HepG2 (cell line): Measurements from ENCODE around the gene PRR15L. TPM values are rescaled to one million over a fixed set of nuclear protein-coding genes. Genes with fewer than 3 reads are reported as not detected.

Source experiments
- EZH2 ChIP-seq: conservative IDR thresholded peaks from 2 replicates; pipeline ENCODE4 v1.6.1; 2012; ENCODE audit warnings: mild to moderate bottlenecking, low read depth, low read length, moderate library complexity
- MAF1 ChIP-seq: sonication (generic); formaldehyde crosslinking; IDR thresholded peaks from 2 replicates; pipeline ENCODE4 v1.5.0; 2020; ENCODE audit warnings: missing genetic modification reagents, borderline replicate concordance
- PHF20 ChIP-seq: sonication (generic); formaldehyde crosslinking; IDR thresholded peaks from 2 replicates; pipeline ENCODE4 v1.5.0; 2020; ENCODE audit warnings: mild to moderate bottlenecking, missing genetic modification reagents
- RFXAP ChIP-seq: sonication (generic); formaldehyde crosslinking; IDR thresholded peaks from 2 replicates; pipeline ENCODE4 v1.4.0; 2020; ENCODE audit warnings: missing genetic modification reagents, borderline replicate concordance
- TAF15 ChIP-seq: fragments of 200-400 bp; formaldehyde crosslinking; IDR thresholded peaks from one replicate; pipeline ENCODE4 v1.6.1; 2018; ENCODE audit warnings: mild to moderate bottlenecking, low read depth, low read length; ENCODE audit not compliant: poor library complexity, severe bottlenecking
- ZHX2 ChIP-seq, 2 experiments: sonication (generic) in 1 of 2; formaldehyde crosslinking in 1 of 2; IDR thresholded peaks; 2 replicates each; pipeline versions ENCODE4 v1.6.1 to v1.9.0; 2014 to 2022; ENCODE audit warnings: antibody characterized with exemption in 1 of 2, borderline replicate concordance in 1 of 2, inconsistent platforms in 1 of 2, low read depth in 1 of 2, missing genetic modification reagents in 1 of 2
- ZNF329 ChIP-seq: sonication (generic); formaldehyde crosslinking; IDR thresholded peaks from 2 replicates; pipeline ENCODE4 v1.9.0; 2021; ENCODE audit warnings: low read depth, mild to moderate bottlenecking, missing genetic modification reagents
- ZNF569 ChIP-seq: sonication (generic); formaldehyde crosslinking; IDR thresholded peaks from 2 replicates; pipeline ENCODE4 v1.5.0; 2020; ENCODE audit warnings: mild to moderate bottlenecking, missing genetic modification reagents, moderate library complexity, borderline replicate concordance
- ZNF674 ChIP-seq: sonication (generic); formaldehyde crosslinking; IDR thresholded peaks from 2 replicates; pipeline ENCODE4 v1.5.0; 2020; ENCODE audit warnings: low read depth, mild to moderate bottlenecking, missing genetic modification reagents
- ZNF766 ChIP-seq: sonication (generic); formaldehyde crosslinking; IDR thresholded peaks from 2 replicates; pipeline ENCODE4 v1.5.0; 2020; ENCODE audit warnings: missing genetic modification reagents, borderline replicate concordance
- polyA plus RNA-seq, 8 experiments: library from polyadenylated mRNA; depleted of rRNA in 3 of 8; stranded (reverse) in 7 of 8; unstranded in 1 of 8; fragments of >200 nt; fragmentation: Illumina TruSeq in 4 of 8; extraction: Trizol in 4 of 8; gene quantifications; 2 replicates each; pipeline versions ENCODE4 v1.2.1 to v1.2.3, GENCODE V29; 2011 to 2016; ENCODE audit warnings: low read depth in 4 of 8, missing spikeins in 1 of 8, mixed read lengths in 1 of 8; ENCODE audit not compliant: insufficient read depth in 1 of 8
- total RNA-seq, 5 experiments: library from RNA; depleted of rRNA; stranded (reverse); fragments of >200 nt; fragmentation: Illumina TruSeq; extraction: Trizol; gene quantifications; 2 replicates each; pipeline ENCODE4 v1.2.3, GENCODE V29; 2016; ENCODE audit warnings: low read depth in 1 of 5
- TF ChIP-seq, protein P1 (sequence below): IDR thresholded peaks from 2 replicates; pipeline ENCODE4 v1.6.1; 2016; ENCODE audit warnings: control low read depth
- TF ChIP-seq, protein P2 (sequence below): sonication (generic); formaldehyde crosslinking; IDR thresholded peaks from 2 replicates; pipeline ENCODE4 v1.4.0; 2020; ENCODE audit warnings: missing genetic modification reagents
- TF ChIP-seq, protein P3 (sequence below): fragments of 450-650 bp; IDR thresholded peaks from 2 replicates; pipeline ENCODE4 v1.6.1; 2016
- TF ChIP-seq, protein P4 (sequence below): sonication (generic); formaldehyde crosslinking; IDR thresholded peaks from 2 replicates; pipeline ENCODE4 v1.5.1; 2020; ENCODE audit warnings: missing genetic modification reagents, mild to moderate bottlenecking, borderline replicate concordance
- TF ChIP-seq, protein P5 (sequence below), 2 experiments: sonication (generic) in 1 of 2; formaldehyde crosslinking in 1 of 2; IDR thresholded peaks; 2 replicates each; pipeline versions ENCODE4 v1.5.1 to v1.6.1; 2011 to 2020; ENCODE audit warnings: borderline replicate concordance in 1 of 2, low read depth in 1 of 2, low read length in 1 of 2, mild to moderate bottlenecking in 1 of 2, missing genetic modification reagents in 1 of 2, moderate library complexity in 1 of 2

Gene PRR15L
- total and polyA plus RNA-seq, 2 of the 13 experiments (the other 11 are each of a cell fraction or from before 2014, with no cell fraction given), result 0.44 to 2.0 TPM

GRCh38 chr17:47946929-47947397 is 10.7 kb downstream of the PRR15L start (continued):
- TF ChIP-seq ZHX2 (IDR thresholded peaks at IDR 0.05; ENCODE audit: low read depth) (no peak), ZHX2 (CRISPR knock-in tag; IDR thresholded peaks at IDR 0.05; ENCODE audit: borderline replicate concordance) (no peak), MAF1 (CRISPR knock-in tag) (no peak), ZNF329 (CRISPR knock-in tag) (no peak), ZNF569 (CRISPR knock-in tag) (no peak), EZH2 (no peak), TAF15 (no peak), ZNF674 (CRISPR knock-in tag) (no peak), RFXAP (peak; percentile 46; the same call in 1 of the 2 replicates), PHF20 (CRISPR knock-in tag) (no peak), ZNF766 (CRISPR knock-in tag) (no peak)
- TF ChIP-seq, protein P1, sequence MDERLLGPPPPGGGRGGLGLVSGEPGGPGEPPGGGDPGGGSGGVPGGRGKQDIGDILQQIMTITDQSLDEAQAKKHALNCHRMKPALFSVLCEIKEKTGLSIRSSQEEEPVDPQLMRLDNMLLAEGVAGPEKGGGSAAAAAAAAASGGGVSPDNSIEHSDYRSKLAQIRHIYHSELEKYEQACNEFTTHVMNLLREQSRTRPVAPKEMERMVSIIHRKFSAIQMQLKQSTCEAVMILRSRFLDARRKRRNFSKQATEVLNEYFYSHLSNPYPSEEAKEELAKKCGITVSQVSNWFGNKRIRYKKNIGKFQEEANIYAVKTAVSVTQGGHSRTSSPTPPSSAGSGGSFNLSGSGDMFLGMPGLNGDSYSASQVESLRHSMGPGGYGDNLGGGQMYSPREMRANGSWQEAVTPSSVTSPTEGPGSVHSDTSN (CRISPR knock-in tag), result peak; percentile 72
- TF ChIP-seq, protein P2, sequence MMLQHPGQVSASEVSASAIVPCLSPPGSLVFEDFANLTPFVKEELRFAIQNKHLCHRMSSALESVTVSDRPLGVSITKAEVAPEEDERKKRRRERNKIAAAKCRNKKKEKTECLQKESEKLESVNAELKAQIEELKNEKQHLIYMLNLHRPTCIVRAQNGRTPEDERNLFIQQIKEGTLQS, result peak; percentile 70; the same call in 1 of the 2 replicates
- TF ChIP-seq, protein P3, sequence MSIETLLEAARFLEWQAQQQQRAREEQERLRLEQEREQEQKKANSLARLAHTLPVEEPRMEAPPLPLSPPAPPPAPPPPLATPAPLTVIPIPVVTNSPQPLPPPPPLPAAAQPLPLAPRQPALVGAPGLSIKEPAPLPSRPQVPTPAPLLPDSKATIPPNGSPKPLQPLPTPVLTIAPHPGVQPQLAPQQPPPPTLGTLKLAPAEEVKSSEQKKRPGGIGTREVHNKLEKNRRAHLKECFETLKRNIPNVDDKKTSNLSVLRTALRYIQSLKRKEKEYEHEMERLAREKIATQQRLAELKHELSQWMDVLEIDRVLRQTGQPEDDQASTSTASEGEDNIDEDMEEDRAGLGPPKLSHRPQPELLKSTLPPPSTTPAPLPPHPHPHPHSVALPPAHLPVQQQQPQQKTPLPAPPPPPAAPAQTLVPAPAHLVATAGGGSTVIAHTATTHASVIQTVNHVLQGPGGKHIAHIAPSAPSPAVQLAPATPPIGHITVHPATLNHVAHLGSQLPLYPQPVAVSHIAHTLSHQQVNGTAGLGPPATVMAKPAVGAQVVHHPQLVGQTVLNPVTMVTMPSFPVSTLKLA, result no peak
- TF ChIP-seq, protein P4, sequence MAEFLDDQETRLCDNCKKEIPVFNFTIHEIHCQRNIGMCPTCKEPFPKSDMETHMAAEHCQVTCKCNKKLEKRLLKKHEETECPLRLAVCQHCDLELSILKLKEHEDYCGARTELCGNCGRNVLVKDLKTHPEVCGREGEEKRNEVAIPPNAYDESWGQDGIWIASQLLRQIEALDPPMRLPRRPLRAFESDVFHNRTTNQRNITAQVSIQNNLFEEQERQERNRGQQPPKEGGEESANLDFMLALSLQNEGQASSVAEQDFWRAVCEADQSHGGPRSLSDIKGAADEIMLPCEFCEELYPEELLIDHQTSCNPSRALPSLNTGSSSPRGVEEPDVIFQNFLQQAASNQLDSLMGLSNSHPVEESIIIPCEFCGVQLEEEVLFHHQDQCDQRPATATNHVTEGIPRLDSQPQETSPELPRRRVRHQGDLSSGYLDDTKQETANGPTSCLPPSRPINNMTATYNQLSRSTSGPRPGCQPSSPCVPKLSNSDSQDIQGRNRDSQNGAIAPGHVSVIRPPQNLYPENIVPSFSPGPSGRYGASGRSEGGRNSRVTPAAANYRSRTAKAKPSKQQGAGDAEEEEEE (CRISPR knock-in tag), result no peak
- TF ChIP-seq, protein P5, sequence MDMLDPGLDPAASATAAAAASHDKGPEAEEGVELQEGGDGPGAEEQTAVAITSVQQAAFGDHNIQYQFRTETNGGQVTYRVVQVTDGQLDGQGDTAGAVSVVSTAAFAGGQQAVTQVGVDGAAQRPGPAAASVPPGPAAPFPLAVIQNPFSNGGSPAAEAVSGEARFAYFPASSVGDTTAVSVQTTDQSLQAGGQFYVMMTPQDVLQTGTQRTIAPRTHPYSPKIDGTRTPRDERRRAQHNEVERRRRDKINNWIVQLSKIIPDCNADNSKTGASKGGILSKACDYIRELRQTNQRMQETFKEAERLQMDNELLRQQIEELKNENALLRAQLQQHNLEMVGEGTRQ (IDR thresholded peaks at IDR 0.05; ENCODE audit: low read depth, low read length), result peak; percentile 70
- TF ChIP-seq, protein P5 (CRISPR knock-in tag; IDR thresholded peaks at IDR 0.05; ENCODE audit: borderline replicate concordance), result peak; percentile 67; the same call in 1 of the 2 replicates
